IMR-90 (cell line): ENCODE data around the gene ROBO2. TPM values are rescaled to one million over a fixed set of nuclear protein-coding genes. Genes with fewer than 3 reads are reported as not detected.

Experiments
- ATAC-seq: fragments of 200-7000 bp; cut with Tn5 transposase; 2 replicates; pipeline ENCODE4 v1.9.1; 2020; ENCODE audit warnings: low read depth, mild to moderate bottlenecking, moderate library complexity
- BruUV-seq: library from RNA; stranded (reverse); fragments of 400-500 nt; replicated peaks from 2 replicates; lab custom pipeline; 2021; lab: Mats Ljungman, UMichigan
- CTCF ChIA-PET: fragments of 300-600 bp; formaldehyde crosslinking; extraction: SDS; loops from one replicate; lab custom pipeline; 2021; ENCODE audit warnings: antibody characterized with exemption; lab: Yijun Ruan, JAX
- POLR2A ChIA-PET: fragments of 300-600 bp; sonication (Branson Sonifier 250); formaldehyde crosslinking; loops from one replicate; lab custom pipeline; 2022; ENCODE audit warnings: antibody characterized with exemption; ENCODE audit not compliant: unreplicated experiment; lab: Charles Lee
- DNase-seq: peaks from one replicate; pipeline ENCODE4 v3.0.0; 2013
- H2AFZ ChIP-seq: replicated peaks from 2 replicates; pipeline ENCODE3; 2013; ENCODE audit warnings: low read length, mild to moderate bottlenecking; ENCODE audit not compliant: poor library complexity
- H2AK5ac ChIP-seq: 2 replicates; pipeline ENCODE4 v1.6.1; 2013; ENCODE audit warnings: low read depth, low read length, inconsistent platforms
- H2AK9ac ChIP-seq: replicated peaks from 2 replicates; pipeline ENCODE3; 2013; ENCODE audit warnings: mild to moderate bottlenecking, low read depth, low read length, moderate library complexity; ENCODE audit not compliant: poor library complexity
- H2BK120ac ChIP-seq: 2 replicates; pipeline ENCODE4 v1.6.1; 2013; ENCODE audit warnings: low read depth, low read length, inconsistent platforms
- H2BK15ac ChIP-seq: 3 replicates; pipeline ENCODE4 v1.6.1; 2013; ENCODE audit warnings: low read depth, low read length, inconsistent platforms
- H2BK20ac ChIP-seq: 2 replicates; pipeline ENCODE4 v1.6.1; 2013; ENCODE audit warnings: low read depth, mild to moderate bottlenecking, inconsistent platforms, low read length, moderate library complexity
- H2BK5ac ChIP-seq: 2 replicates; pipeline ENCODE4 v1.6.1; 2013; ENCODE audit warnings: mild to moderate bottlenecking, low read depth, low read length, inconsistent platforms; ENCODE audit not compliant: poor library complexity, severe bottlenecking
- H3K14ac ChIP-seq: replicated peaks from 2 replicates; pipeline ENCODE4 v1.6.1; 2013; ENCODE audit warnings: low read depth, low read length, inconsistent platforms
- H3K18ac ChIP-seq: 2 replicates; pipeline ENCODE4 v1.6.1; 2013; ENCODE audit warnings: low read depth, low read length, control low read depth
- H3K23ac ChIP-seq: 2 replicates; pipeline ENCODE4 v1.6.1; 2013; ENCODE audit warnings: low read depth, low read length, inconsistent platforms
- H3K27ac ChIP-seq: 2 replicates; pipeline ENCODE4 v1.5.1; 2013; ENCODE audit warnings: mild to moderate bottlenecking, control low read depth, low read length; ENCODE audit not compliant: insufficient read depth
- H3K27me3 ChIP-seq: 2 replicates; pipeline ENCODE4 v1.6.1; 2013; ENCODE audit warnings: low read length; ENCODE audit not compliant: control insufficient read depth, insufficient read depth
- H3K36me3 ChIP-seq: 2 replicates; pipeline ENCODE4 v1.6.1; 2013; ENCODE audit warnings: low read length, mixed read lengths; ENCODE audit not compliant: control insufficient read depth, insufficient read depth
- H3K4ac ChIP-seq: 2 replicates; pipeline ENCODE4 v1.6.1; 2013; ENCODE audit warnings: low read depth, low read length, inconsistent platforms
- H3K4me1 ChIP-seq: 2 replicates; pipeline ENCODE4 v1.6.1; 2013; ENCODE audit warnings: low read length, mixed read lengths; ENCODE audit not compliant: control insufficient read depth, insufficient read depth
- H3K4me2 ChIP-seq: 2 replicates; pipeline ENCODE4 v1.6.1; 2013; ENCODE audit warnings: low read depth, mild to moderate bottlenecking, control low read depth, low read length, moderate library complexity
- H3K4me3 ChIP-seq: 2 replicates; pipeline ENCODE4 v1.5.1; 2013; ENCODE audit warnings: low read depth, mild to moderate bottlenecking, control low read depth, low read length, moderate library complexity; ENCODE audit not compliant: insufficient read depth
- H3K56ac ChIP-seq: 2 replicates; pipeline ENCODE4 v1.6.1; 2013; ENCODE audit warnings: low read length, inconsistent platforms; ENCODE audit not compliant: insufficient read depth; ENCODE audit errors: extremely low read depth
- H3K79me1 ChIP-seq, 2 experiments: 2 replicates each; pipeline ENCODE4 v1.6.1; 2013; ENCODE audit warnings: low read length in 2 of 2, inconsistent platforms in 1 of 2, low read depth in 1 of 2
- H3K9ac ChIP-seq: 2 replicates; pipeline ENCODE4 v1.6.1; 2013; ENCODE audit warnings: low read depth, low read length, control low read depth
- H3K9me1 ChIP-seq: 2 replicates; pipeline ENCODE4 v1.6.1; 2013; ENCODE audit warnings: low read length, inconsistent platforms; ENCODE audit not compliant: insufficient read depth
- H3K9me3 ChIP-seq: 2 replicates; pipeline ENCODE4 v1.6.1; 2013; ENCODE audit warnings: low read length; ENCODE audit not compliant: control insufficient read depth, insufficient read depth
- H4K20me1 ChIP-seq: 2 replicates; pipeline ENCODE4 v1.6.1; 2013; ENCODE audit warnings: low read length, inconsistent platforms; ENCODE audit not compliant: insufficient read depth
- H4K5ac ChIP-seq: 2 replicates; pipeline ENCODE4 v1.6.1; 2013; ENCODE audit warnings: mild to moderate bottlenecking, low read depth, low read length, control low read depth
- H4K8ac ChIP-seq, 2 experiments: 2 replicates each; pipeline ENCODE4 v1.6.1; 2013; ENCODE audit warnings: low read depth in 2 of 2, low read length in 2 of 2, control low read depth in 1 of 2, inconsistent platforms in 1 of 2
- H4K91ac ChIP-seq: 2 replicates; pipeline ENCODE4 v1.6.1; 2013; ENCODE audit warnings: low read depth, low read length, inconsistent platforms; ENCODE audit not compliant: insufficient read depth
- BHLHE40 ChIP-seq: fragments of 150-350 bp; IDR thresholded peaks from 2 replicates; pipeline ENCODE4 v1.6.1; 2016; ENCODE audit warnings: mild to moderate bottlenecking, low read depth, low read length
- CEBPB ChIP-seq: IDR thresholded peaks from 2 replicates; pipeline ENCODE4 v1.6.1; 2012; ENCODE audit warnings: low read depth, low read length, improper control_type of control experiment
- CHD1 ChIP-seq: IDR thresholded peaks from 2 replicates; pipeline ENCODE4 v1.6.1; 2012; ENCODE audit warnings: low read depth, low read length, improper control_type of control experiment
- FOS ChIP-seq: fragments of 150-350 bp; IDR thresholded peaks from 2 replicates; pipeline ENCODE4 v1.6.1; 2016; ENCODE audit warnings: low read depth, low read length
- MAFK ChIP-seq: IDR thresholded peaks from 2 replicates; pipeline ENCODE4 v1.6.1; 2012; ENCODE audit warnings: low read depth, low read length, improper control_type of control experiment
- MAZ ChIP-seq: IDR thresholded peaks from 2 replicates; pipeline ENCODE4 v1.6.1; 2012; ENCODE audit warnings: low read depth, mild to moderate bottlenecking, low read length, improper control_type of control experiment, moderate library complexity, borderline replicate concordance
- MXI1 ChIP-seq: IDR thresholded peaks from 2 replicates; pipeline ENCODE4 v1.6.1; 2012; ENCODE audit warnings: low read depth, mild to moderate bottlenecking, low read length, moderate library complexity, borderline replicate concordance
- NFE2L2 ChIP-seq: fragments of 150-350 bp; IDR thresholded peaks from 2 replicates; pipeline ENCODE4 v1.6.1; 2016; ENCODE audit warnings: low read depth, mild to moderate bottlenecking, low read length
- POLR2A ChIP-seq: IDR thresholded peaks from 2 replicates; pipeline ENCODE4 v1.6.1; 2012; ENCODE audit warnings: mild to moderate bottlenecking, low read depth, low read length
- RAD21 ChIP-seq: IDR thresholded peaks from 2 replicates; pipeline ENCODE4 v1.6.1; 2012; ENCODE audit warnings: low read length, improper control_type of control experiment
- RCOR1 ChIP-seq: IDR thresholded peaks from 2 replicates; pipeline ENCODE4 v1.6.1; 2012; ENCODE audit warnings: mild to moderate bottlenecking, low read length, improper control_type of control experiment; ENCODE audit not compliant: insufficient replicate concordance
- RFX5 ChIP-seq: IDR thresholded peaks from 2 replicates; pipeline ENCODE4 v1.8.0; 2012; ENCODE audit warnings: low read depth, mild to moderate bottlenecking, low read length, moderate library complexity
- SMC3 ChIP-seq: fragments of 150-350 bp; IDR thresholded peaks from 2 replicates; pipeline ENCODE4 v1.6.1; 2016; ENCODE audit warnings: low read depth, mild to moderate bottlenecking, antibody characterized with exemption, low read length, moderate library complexity
- WGBS, 2 experiments: methylation state at CpG; one replicate each; pipeline versions ENCODE4 v1.1.5 to v1.1.7; 2013; ENCODE audit warnings: missing lambda C conversion rate in 2 of 2; ENCODE audit not compliant: insufficient read length in 1 of 2; ENCODE audit errors: extremely low coverage in 2 of 2; 5-methylcytosine and 5-hydroxymethylcytosine counted together
- dilution Hi-C: fragments of 300-500 bp; cut with HindIII; formaldehyde crosslinking; loops from one replicate; pipeline ENCODE4 v1.14.3; 2018; ENCODE audit warnings: low sequenced_read_pairs; ENCODE audit not compliant: unreplicated experiment
- in situ Hi-C: fragments of 300-500 bp; cut with MboI; formaldehyde crosslinking; loops from 3 replicates; pipeline ENCODE4 v1.14.3; 2019; ENCODE audit warnings: low sequenced_read_pairs, inconsistent platforms, mixed read lengths
- intact Hi-C: fragments of 100-400 bp; cut with micrococcal nuclease; formaldehyde crosslinking; loops from 2 replicates; pipeline ENCODE4 v1.10.0; 2022
- polyA plus RNA-seq, 3 experiments: library from polyadenylated mRNA; depleted of rRNA; stranded (reverse); fragments of >200 nt; gene quantifications; 2 replicates each; pipeline ENCODE4 v1.2.3, GENCODE V29; 2012; ENCODE audit warnings: low replicate concordance in 1 of 3
- total RNA-seq: library from RNA; depleted of rRNA; stranded (reverse); fragments of >200 nt; gene quantifications from 2 replicates; pipeline ENCODE4 v1.2.3, GENCODE V29; 2012
- TF ChIP-seq, protein P1 (sequence below): conservative IDR thresholded peaks from 2 replicates; pipeline ENCODE4 v1.5.1; 2012; ENCODE audit warnings: mild to moderate bottlenecking, low read depth, low read length, improper control_type of control experiment
- TF ChIP-seq, protein P2 (sequence below): fragments of 150-350 bp; IDR thresholded peaks from 2 replicates; pipeline ENCODE4 v1.6.1; 2017; ENCODE audit warnings: mild to moderate bottlenecking, antibody characterized with exemption, low read length, low read depth
- TF ChIP-seq, protein P3 (sequence below): fragments of 150-350 bp; IDR thresholded peaks from 2 replicates; pipeline ENCODE4 v1.6.1; 2016; ENCODE audit warnings: low read depth, mild to moderate bottlenecking, low read length, moderate library complexity, borderline replicate concordance

Gene ROBO2
- total and polyA plus RNA-seq, 2 of the 4 experiments (the other 2 are of a cell fraction): 9.3 to 14.5 TPM

DNA sequence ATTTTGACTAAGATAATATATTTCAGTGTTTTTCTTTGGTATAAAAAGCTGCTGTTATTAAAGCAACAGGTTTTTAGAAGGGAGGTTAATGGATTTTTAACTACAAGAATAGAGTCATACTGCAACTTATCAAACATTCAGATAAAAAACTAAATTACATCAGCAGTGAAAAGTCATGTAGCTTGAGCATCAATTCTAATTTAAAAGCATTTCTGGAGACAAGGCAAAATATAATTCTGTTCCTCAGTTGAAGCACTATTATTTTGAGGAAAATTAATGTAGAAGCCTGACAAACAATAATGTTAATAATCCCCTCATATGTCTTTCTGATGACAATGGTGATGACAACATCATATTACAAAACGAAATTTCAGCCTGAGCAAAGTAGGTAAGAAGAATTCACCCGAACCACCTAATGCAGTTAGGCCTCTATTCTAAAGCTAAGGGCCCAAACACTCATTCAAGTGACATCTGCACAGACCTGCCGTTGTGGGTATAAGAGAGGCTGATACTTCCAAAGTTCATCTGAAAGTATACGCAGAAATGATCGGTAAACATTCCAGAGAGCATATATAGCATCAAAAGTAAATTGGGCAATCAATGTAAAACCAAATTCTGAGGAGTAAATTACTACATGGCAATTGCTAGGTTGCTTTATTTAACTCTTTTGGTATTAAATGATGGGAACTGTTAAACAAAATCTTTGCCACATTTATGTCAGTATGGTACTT lies 12.8 kb upstream of the ROBO2 start:
- no peak overlapping the region for H3K4me2 ChIP-seq
- H3K9me3 ChIP-seq: no peaks in the 10 kb centered on the region
- no peaks in the 10 kb centered on the region; a peak in 1 of 4 replicates for H3K79me1 ChIP-seq
- no peak overlapping the region for H2AK5ac ChIP-seq
- DNase-seq: no peak
- no peak overlapping the region for H3K23ac ChIP-seq
- H3K4me3 ChIP-seq: no peak overlapping the region
- no CpG with 5 or more reads among the region's 5 CpGs for WGBS, 2 experiments
- POLR2A ChIA-PET: no interaction called here
- no peak for ATAC-seq
- no peak overlapping the region for H4K8ac ChIP-seq
- no peak overlapping the region for H2BK120ac ChIP-seq
- no peak overlapping the region for H3K18ac ChIP-seq
- no TSS peak for BruUV-seq
- H2AK9ac ChIP-seq: no peak overlapping the region
- in situ Hi-C loops (loop anchor here (25.0 kb wide), 1 partner anchor 1185 kb away; no protein-coding TSS in a partner anchor), dilution Hi-C loops (no loop called here), intact Hi-C loops (no loop called here)
- no peaks in the 10 kb centered on the region for H3K4me1 ChIP-seq
- no peak overlapping the region for H3K27ac ChIP-seq
- TF ChIP-seq, protein P1, sequence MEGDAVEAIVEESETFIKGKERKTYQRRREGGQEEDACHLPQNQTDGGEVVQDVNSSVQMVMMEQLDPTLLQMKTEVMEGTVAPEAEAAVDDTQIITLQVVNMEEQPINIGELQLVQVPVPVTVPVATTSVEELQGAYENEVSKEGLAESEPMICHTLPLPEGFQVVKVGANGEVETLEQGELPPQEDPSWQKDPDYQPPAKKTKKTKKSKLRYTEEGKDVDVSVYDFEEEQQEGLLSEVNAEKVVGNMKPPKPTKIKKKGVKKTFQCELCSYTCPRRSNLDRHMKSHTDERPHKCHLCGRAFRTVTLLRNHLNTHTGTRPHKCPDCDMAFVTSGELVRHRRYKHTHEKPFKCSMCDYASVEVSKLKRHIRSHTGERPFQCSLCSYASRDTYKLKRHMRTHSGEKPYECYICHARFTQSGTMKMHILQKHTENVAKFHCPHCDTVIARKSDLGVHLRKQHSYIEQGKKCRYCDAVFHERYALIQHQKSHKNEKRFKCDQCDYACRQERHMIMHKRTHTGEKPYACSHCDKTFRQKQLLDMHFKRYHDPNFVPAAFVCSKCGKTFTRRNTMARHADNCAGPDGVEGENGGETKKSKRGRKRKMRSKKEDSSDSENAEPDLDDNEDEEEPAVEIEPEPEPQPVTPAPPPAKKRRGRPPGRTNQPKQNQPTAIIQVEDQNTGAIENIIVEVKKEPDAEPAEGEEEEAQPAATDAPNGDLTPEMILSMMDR: no peak
- TF ChIP-seq CEBPB (no peak), RFX5 (no peak), MAFK (no peak), FOS (no peak), MXI1 (no peak), RCOR1 (no peak), NFE2L2 (no peak), SMC3 (no peak), CHD1 (no peak), MAZ (no peak), POLR2A (no peak), BHLHE40 (no peak), RAD21 (no peak)
- TF ChIP-seq, protein P2, sequence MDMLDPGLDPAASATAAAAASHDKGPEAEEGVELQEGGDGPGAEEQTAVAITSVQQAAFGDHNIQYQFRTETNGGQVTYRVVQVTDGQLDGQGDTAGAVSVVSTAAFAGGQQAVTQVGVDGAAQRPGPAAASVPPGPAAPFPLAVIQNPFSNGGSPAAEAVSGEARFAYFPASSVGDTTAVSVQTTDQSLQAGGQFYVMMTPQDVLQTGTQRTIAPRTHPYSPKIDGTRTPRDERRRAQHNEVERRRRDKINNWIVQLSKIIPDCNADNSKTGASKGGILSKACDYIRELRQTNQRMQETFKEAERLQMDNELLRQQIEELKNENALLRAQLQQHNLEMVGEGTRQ: no peak
- TF ChIP-seq, protein P3, sequence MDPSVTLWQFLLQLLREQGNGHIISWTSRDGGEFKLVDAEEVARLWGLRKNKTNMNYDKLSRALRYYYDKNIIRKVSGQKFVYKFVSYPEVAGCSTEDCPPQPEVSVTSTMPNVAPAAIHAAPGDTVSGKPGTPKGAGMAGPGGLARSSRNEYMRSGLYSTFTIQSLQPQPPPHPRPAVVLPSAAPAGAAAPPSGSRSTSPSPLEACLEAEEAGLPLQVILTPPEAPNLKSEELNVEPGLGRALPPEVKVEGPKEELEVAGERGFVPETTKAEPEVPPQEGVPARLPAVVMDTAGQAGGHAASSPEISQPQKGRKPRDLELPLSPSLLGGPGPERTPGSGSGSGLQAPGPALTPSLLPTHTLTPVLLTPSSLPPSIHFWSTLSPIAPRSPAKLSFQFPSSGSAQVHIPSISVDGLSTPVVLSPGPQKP: no peak
- H2AFZ ChIP-seq: no peak overlapping the region
- H3K9ac ChIP-seq: no peak overlapping the region
- no peak overlapping the region for H4K5ac ChIP-seq
- no peak overlapping the region for H2BK15ac ChIP-seq
- no peak overlapping the region for H3K14ac ChIP-seq
- H3K4ac ChIP-seq: no peak overlapping the region
- H3K9me1 ChIP-seq: no peaks in the 10 kb centered on the region
- H2BK5ac ChIP-seq: no peak overlapping the region
- no peaks in the 10 kb centered on the region for H3K36me3 ChIP-seq
- no peak overlapping the region for H2BK20ac ChIP-seq
- H4K91ac ChIP-seq: no peak overlapping the region
- no peaks in the 10 kb centered on the region for H4K20me1 ChIP-seq
- H3K56ac ChIP-seq: no peak overlapping the region
- CTCF ChIA-PET: interaction anchor here (0.6 kb wide), 1 partner anchor 478 kb away, joined by 4 read pairs; no protein-coding TSS in a partner anchor
- no peaks in the 10 kb centered on the region for H3K27me3 ChIP-seq
